ENCODE measurements around the gene ATF4. TPM values are rescaled to one million over a fixed set of nuclear protein-coding genes. Genes with fewer than 3 reads are reported as not detected.

ATF4 gene
- total RNA-seq, 1 donor from 2014 or later = 193 TPM

DNA sequence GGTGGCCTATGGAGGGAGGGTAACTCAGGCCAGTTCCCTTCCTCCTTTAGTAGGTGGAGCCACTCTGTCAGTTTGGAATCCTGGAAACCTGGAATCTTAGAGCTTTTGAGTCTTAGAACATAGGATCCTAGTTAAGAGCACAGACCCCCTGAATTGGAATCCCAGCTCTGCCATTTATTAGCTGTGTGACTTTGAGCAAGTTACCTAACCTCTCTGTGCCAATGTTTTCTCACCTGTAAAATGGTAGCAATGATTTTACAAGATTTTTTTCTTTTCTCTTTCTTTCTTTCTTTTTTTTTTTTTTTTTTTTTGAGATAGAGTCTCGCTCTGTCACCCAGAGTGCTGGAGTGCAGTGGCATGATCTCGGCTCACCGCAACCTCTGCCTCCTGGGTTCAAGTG is 33.1 kb downstream of the ATF4 start:
- peaks cover 96% of the 10 kb centered on the region for H3K27me3 ChIP-seq (ENCODE audit: low read depth)
- TF ChIP-seq, protein P1, sequence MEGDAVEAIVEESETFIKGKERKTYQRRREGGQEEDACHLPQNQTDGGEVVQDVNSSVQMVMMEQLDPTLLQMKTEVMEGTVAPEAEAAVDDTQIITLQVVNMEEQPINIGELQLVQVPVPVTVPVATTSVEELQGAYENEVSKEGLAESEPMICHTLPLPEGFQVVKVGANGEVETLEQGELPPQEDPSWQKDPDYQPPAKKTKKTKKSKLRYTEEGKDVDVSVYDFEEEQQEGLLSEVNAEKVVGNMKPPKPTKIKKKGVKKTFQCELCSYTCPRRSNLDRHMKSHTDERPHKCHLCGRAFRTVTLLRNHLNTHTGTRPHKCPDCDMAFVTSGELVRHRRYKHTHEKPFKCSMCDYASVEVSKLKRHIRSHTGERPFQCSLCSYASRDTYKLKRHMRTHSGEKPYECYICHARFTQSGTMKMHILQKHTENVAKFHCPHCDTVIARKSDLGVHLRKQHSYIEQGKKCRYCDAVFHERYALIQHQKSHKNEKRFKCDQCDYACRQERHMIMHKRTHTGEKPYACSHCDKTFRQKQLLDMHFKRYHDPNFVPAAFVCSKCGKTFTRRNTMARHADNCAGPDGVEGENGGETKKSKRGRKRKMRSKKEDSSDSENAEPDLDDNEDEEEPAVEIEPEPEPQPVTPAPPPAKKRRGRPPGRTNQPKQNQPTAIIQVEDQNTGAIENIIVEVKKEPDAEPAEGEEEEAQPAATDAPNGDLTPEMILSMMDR (IDR thresholded peaks at IDR 0.05; ENCODE audit: borderline replicate concordance) = no peak

DNA sequence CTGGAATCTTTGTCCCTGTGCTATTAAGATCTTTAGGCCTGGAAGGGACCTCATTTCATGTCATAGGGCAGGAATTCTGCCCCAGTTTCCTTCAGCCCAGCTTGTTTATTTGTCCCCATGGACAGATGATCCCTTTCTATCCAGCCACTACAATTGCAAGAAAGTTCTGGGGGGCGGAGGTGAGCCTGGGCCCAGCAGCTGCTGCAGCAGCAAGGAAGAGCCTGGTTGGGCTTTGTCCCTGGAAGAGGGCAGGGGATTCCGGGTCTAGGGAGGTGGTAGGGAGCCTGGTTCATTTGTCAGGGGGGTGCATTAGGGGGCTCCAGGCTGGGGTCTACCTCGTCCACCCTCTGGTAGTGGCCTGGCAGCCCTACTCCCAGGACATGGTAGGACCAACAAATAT is 33.8 kb downstream of the ATF4 start:
- Histone ChIP-seq H3K27me3 (ENCODE audit: low read depth) (peaks cover 96% of the 10 kb centered on the region), H3K4me1 (peaks cover 7% of the 10 kb centered on the region), H3K9me3 (replicated peaks) (no peaks in the 10 kb centered on the region), H3K27ac (replicated peaks) (no peak overlapping the region), H3K36me3 (no peaks in the 10 kb centered on the region), H3K4me3 (no peak overlapping the region)
- TF ChIP-seq, protein P1 (IDR thresholded peaks at IDR 0.05; ENCODE audit: borderline replicate concordance) = no peak
- intact Hi-C loops (cut with micrococcal nuclease) = no loop called here
- DNase-seq = no peak

More for the DNA sequence above, 33.1 kb downstream of the ATF4 start:
- no peak overlapping the region for H3K4me3 ChIP-seq
- no peaks in the 10 kb centered on the region for H3K36me3 ChIP-seq
- H3K4me1 ChIP-seq = peaks cover 7% of the 10 kb centered on the region
- no peaks in the 10 kb centered on the region for H3K9me3 ChIP-seq (replicated peaks)
- intact Hi-C loops (cut with micrococcal nuclease) = no loop called here
- no peak for DNase-seq
- no peak overlapping the region for H3K27ac ChIP-seq (replicated peaks)

DNA sequence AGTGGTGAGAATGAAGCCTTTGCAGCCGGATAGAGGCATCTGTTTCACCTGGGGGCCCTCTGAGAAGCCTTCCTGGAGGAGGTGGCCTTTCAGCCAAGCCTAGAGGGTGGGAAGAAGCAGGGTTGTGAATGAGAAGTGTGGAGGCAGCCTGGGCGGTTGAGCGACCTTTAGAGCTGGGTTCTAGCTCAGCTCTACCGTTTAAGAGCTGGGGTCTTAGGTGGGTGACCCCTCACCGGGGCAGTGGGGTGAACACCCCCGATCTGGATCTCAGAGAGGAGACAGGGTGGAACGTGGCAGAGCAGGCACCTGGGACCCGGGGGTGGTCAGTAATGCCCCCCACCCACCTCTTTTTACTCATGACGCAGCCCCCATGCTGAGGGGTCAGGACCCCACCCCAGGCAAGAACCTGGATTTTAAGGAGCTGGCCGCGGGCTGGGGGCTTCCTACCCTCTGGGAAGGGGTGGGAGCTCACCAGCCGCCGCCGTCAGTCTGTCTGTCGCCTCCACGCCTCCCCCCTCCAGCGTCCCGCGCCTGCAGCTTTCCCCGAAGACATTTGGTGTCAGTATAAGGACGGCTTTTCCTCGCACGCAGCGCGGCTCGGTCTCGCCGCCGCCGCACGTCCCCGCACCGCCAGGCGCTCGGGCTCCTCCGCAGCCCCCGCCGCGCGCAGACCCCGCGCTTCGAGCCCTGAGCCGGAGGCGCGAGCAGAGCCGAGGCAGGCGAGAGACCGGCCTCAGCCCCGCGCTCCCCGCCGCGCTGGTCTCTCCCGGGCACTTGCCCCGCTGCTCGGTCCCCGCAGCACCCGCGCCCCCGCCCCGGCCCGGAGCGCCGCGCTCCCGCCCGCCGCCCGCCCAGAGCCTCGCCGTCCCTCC is 36.8 kb downstream of the ATF4 start:
- H3K27me3 ChIP-seq (ENCODE audit: low read depth) = peaks cover 95% of the 10 kb centered on the region
- peaks cover 7% of the 10 kb centered on the region for H3K4me1 ChIP-seq
- H3K36me3 ChIP-seq = no peaks in the 10 kb centered on the region
- intact Hi-C loops (cut with micrococcal nuclease) = no loop called here
- no peak for DNase-seq
- H3K9me3 ChIP-seq (replicated peaks) = no peaks in the 10 kb centered on the region
- H3K27ac ChIP-seq (replicated peaks) = no peak overlapping the region
- TF ChIP-seq, protein P1 (IDR thresholded peaks at IDR 0.05; ENCODE audit: borderline replicate concordance) = peak; percentile 15
- peak overlapping the region; percentile 50 for H3K4me3 ChIP-seq

DNA sequence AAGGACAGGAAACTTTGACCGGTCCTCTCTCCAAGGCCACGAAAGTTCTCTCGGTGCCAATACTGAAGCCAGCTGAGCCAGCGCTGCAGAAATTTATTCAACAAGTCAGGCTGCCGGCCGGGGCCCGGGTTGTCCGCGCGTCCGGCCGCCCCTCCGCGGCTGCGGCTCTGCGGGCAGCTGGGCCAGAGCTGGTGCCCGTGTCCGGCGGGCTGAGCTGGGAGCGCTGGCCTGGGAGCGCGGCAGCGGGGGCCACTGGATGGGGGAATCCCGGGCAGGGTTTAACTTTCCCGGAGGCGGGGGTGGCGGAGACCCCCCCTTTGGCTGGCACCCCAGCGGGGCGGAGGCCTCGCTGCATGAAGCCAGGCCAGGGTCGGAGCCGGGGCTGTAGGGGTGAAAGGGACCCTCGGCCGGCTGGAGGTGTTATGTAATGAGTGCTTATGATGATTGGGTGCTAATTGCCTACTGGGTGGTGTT is 37.9 kb downstream of the ATF4 start:
- H3K27ac ChIP-seq (replicated peaks) = no peak overlapping the region
- peaks cover 95% of the 10 kb centered on the region for H3K27me3 ChIP-seq (ENCODE audit: low read depth)
- intact Hi-C loops (cut with micrococcal nuclease) = no loop called here
- H3K36me3 ChIP-seq = no peaks in the 10 kb centered on the region
- no peaks in the 10 kb centered on the region for H3K9me3 ChIP-seq (replicated peaks)
- DNase-seq = no peak
- H3K4me1 ChIP-seq = peaks cover 7% of the 10 kb centered on the region
- peak overlapping the region; percentile 50 for H3K4me3 ChIP-seq
- TF ChIP-seq, protein P1 (IDR thresholded peaks at IDR 0.05; ENCODE audit: borderline replicate concordance) = no peak

DNA sequence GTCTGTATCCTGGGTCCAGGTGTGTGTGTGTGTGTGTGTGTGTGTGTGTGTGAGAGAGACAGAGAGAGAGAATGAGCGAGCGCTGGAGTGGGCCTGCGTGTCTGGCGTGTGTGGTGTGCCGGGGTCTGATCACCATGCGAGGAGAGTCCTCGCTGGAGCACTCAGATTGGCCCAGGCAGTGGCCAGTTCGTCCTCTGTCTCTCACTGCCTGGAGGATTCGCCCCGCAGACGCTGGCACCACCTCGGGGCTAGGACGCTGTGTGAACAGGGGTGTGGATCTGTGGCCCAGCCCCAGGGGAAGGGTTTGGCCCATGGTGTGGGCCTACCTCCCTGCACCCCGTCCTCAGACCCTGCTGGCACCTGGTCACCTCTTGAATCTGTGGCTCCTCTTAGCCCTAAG is 38.6 kb downstream of the ATF4 start:
- Histone ChIP-seq H3K9me3 (replicated peaks) (no peaks in the 10 kb centered on the region), H3K27ac (replicated peaks) (no peak overlapping the region), H3K27me3 (ENCODE audit: low read depth) (peaks cover 95% of the 10 kb centered on the region), H3K4me1 (peaks cover 7% of the 10 kb centered on the region), H3K4me3 (no peak overlapping the region), H3K36me3 (no peaks in the 10 kb centered on the region)
- DNase-seq = no peak
- TF ChIP-seq, protein P1 (IDR thresholded peaks at IDR 0.05; ENCODE audit: borderline replicate concordance) = no peak
- intact Hi-C loops (cut with micrococcal nuclease) = no loop called here

All from left ventricle myocardium inferior (tissue), 1 donor.